PC-9 (cell line): ENCODE measurements around the gene FEM1B. TPM values are rescaled to one million over a fixed set of nuclear protein-coding genes. Genes with fewer than 3 reads are reported as not detected.

Experiments
- BruUV-seq: library from RNA; stranded (reverse); fragments of 400-500 nt; replicated peaks from 2 replicates; lab custom pipeline; 2021; lab: Mats Ljungman, UMichigan
- CTCF ChIA-PET: fragments of 300-600 bp; sonication (Branson Sonifier 250); formaldehyde crosslinking; loops from one replicate; lab custom pipeline; 2022; ENCODE audit warnings: antibody characterized with exemption; lab: Charles Lee
- POLR2A ChIA-PET: fragments of 300-600 bp; sonication (Branson Sonifier 250); formaldehyde crosslinking; loops from one replicate; lab custom pipeline; 2022; ENCODE audit warnings: antibody characterized with exemption; ENCODE audit not compliant: unreplicated experiment; lab: Charles Lee
- DNase-seq, 2 experiments: peaks; one replicate each; pipeline versions ENCODE4 v3.0.0 to v3.0.0-alpha.2; 2015 to 2022; ENCODE audit warnings: mixed read lengths in 1 of 2
- H2AFZ ChIP-seq: fragments of 200-600 bp; sonication (generic); 2 replicates; pipeline ENCODE4 v1.8.1; 2017; ENCODE audit warnings: antibody characterized with exemption
- H3F3A ChIP-seq: fragments of 200-600 bp; sonication (generic); 2 replicates; pipeline ENCODE4 v1.8.1; 2017; ENCODE audit warnings: antibody characterized with exemption, mild to moderate bottlenecking, low read depth; ENCODE audit not compliant: insufficient read depth
- H3K27ac ChIP-seq: fragments of 200-600 bp; sonication (generic); 2 replicates; pipeline ENCODE4 v1.6.1; 2016; ENCODE audit warnings: mixed run types
- H3K27me3 ChIP-seq: fragments of 200-600 bp; sonication (generic); 2 replicates; pipeline ENCODE4 v1.6.1; 2016; ENCODE audit warnings: low read depth, mixed run types; ENCODE audit not compliant: insufficient read depth
- H3K36me3 ChIP-seq: fragments of 200-600 bp; sonication (generic); 2 replicates; pipeline ENCODE4 v1.6.1; 2016; ENCODE audit warnings: low read depth, mixed run types
- H3K4me1 ChIP-seq: fragments of 200-600 bp; sonication (generic); replicated peaks from 2 replicates; pipeline ENCODE4 v1.6.1; 2016; ENCODE audit warnings: mixed run types; ENCODE audit not compliant: insufficient read depth
- H3K4me2 ChIP-seq: fragments of 200-600 bp; sonication (generic); 2 replicates; pipeline ENCODE4 v1.6.1; 2017; ENCODE audit warnings: mixed run types
- H3K4me3 ChIP-seq: fragments of 200-600 bp; sonication (generic); 2 replicates; pipeline ENCODE4 v1.6.1; 2016; ENCODE audit warnings: mixed run types
- H3K79me2 ChIP-seq: fragments of 200-600 bp; sonication (generic); 2 replicates; pipeline ENCODE4 v1.6.1; 2017; ENCODE audit warnings: low read depth, mixed run types
- H3K9me2 ChIP-seq: fragments of 200-600 bp; sonication (generic); 2 replicates; pipeline ENCODE4 v1.8.1; 2017; ENCODE audit warnings: mild to moderate bottlenecking; ENCODE audit not compliant: insufficient read depth
- H3K9me3 ChIP-seq: fragments of 200-600 bp; sonication (generic); 2 replicates; pipeline ENCODE4 v1.8.1; 2016; ENCODE audit warnings: low read depth; ENCODE audit not compliant: insufficient read depth
- H4K20me1 ChIP-seq: fragments of 200-600 bp; sonication (generic); 2 replicates; pipeline ENCODE4 v1.8.1; 2017; ENCODE audit not compliant: insufficient read depth
- EZH2 ChIP-seq: fragments of 200-600 bp; sonication (generic); IDR thresholded peaks from 2 replicates; pipeline ENCODE4 v1.8.0; 2017; ENCODE audit warnings: antibody characterized with exemption, low read depth
- intact Hi-C: fragments of 100-400 bp; cut with micrococcal nuclease; formaldehyde crosslinking; loops from one replicate; pipeline ENCODE4 v1.10.0; 2022; ENCODE audit not compliant: unreplicated experiment
- total RNA-seq: library from RNA; stranded (reverse); gene quantifications from 2 replicates; pipeline ENCODE4 v1.2.3, GENCODE V29; 2021
- TF ChIP-seq, protein P1 (sequence below): fragments of 200-600 bp; sonication (generic); conservative IDR thresholded peaks from 2 replicates; pipeline ENCODE4 v1.6.1; 2017; ENCODE audit warnings: mixed run types, antibody characterized with exemption, mild to moderate bottlenecking, moderate library complexity

Gene FEM1B
- total RNA-seq, 1 experiment from 2014 or later = 31.6 TPM

DNA sequence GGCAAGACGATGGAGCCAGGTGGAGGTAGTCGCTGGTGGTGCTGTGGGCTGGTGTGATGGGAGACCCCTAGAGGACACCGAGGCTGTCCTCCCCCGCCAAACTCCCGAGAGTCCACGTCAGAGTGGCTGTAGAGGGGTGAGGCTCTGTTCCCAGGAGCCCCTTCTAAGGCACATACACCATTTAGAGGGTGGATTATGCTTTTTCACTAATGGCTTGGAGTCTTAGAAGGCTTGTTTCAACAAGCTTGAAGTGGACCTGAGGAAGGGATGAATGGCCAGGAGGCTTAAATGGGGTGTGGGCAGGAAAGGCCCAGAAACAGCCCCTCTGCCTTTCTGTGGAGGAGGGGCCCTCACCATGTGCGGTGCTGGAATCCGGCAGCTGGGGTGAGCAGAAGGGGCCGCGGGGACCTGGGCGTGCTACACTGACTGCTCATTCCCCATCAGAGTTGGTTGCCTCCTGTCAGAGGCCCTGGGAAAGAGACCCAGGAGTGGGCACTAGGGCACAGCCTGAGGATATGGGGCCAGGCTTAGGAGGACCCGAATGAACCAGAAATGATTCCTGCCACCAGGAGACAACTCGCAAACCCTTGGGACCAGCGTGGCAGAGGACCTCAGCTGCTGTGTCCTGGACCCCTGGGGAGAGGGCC, 66.2 kb downstream of the FEM1B start:
- H3K27ac ChIP-seq = no peak overlapping the region
- ChIA-PET POLR2A (no interaction called here), CTCF (interaction anchor here (0.5 to 0.6 kb wide), 4 partner anchors 30 to 1119 kb away, joined by 3 to 5 read pairs (median 4); no protein-coding TSS in a partner anchor)
- H3K79me2 ChIP-seq = no peaks in the 10 kb centered on the region
- TF ChIP-seq EZH2 = no peak
- TF ChIP-seq, protein P1, sequence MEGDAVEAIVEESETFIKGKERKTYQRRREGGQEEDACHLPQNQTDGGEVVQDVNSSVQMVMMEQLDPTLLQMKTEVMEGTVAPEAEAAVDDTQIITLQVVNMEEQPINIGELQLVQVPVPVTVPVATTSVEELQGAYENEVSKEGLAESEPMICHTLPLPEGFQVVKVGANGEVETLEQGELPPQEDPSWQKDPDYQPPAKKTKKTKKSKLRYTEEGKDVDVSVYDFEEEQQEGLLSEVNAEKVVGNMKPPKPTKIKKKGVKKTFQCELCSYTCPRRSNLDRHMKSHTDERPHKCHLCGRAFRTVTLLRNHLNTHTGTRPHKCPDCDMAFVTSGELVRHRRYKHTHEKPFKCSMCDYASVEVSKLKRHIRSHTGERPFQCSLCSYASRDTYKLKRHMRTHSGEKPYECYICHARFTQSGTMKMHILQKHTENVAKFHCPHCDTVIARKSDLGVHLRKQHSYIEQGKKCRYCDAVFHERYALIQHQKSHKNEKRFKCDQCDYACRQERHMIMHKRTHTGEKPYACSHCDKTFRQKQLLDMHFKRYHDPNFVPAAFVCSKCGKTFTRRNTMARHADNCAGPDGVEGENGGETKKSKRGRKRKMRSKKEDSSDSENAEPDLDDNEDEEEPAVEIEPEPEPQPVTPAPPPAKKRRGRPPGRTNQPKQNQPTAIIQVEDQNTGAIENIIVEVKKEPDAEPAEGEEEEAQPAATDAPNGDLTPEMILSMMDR = no peak
- intact Hi-C loops = no loop called here
- no peaks in the 10 kb centered on the region for H3K9me3 ChIP-seq
- BruUV-seq = no TSS peak
- H2AFZ ChIP-seq = no peak overlapping the region
- no peak overlapping the region for H3K4me3 ChIP-seq
- no peak for DNase-seq
- no peak overlapping the region for H3K4me2 ChIP-seq
- no peaks in the 10 kb centered on the region for H3K9me2 ChIP-seq
- H3K27me3 ChIP-seq = no peaks in the 10 kb centered on the region
- H3K36me3 ChIP-seq = no peaks in the 10 kb centered on the region
- H4K20me1 ChIP-seq = no peaks in the 10 kb centered on the region
- H3K4me1 ChIP-seq = no peaks in the 10 kb centered on the region; the same call in 1 of the 2 replicates
- peaks cover 4% of the 10 kb centered on the region; the same call in 1 of the 2 replicates for H3F3A ChIP-seq

DNA sequence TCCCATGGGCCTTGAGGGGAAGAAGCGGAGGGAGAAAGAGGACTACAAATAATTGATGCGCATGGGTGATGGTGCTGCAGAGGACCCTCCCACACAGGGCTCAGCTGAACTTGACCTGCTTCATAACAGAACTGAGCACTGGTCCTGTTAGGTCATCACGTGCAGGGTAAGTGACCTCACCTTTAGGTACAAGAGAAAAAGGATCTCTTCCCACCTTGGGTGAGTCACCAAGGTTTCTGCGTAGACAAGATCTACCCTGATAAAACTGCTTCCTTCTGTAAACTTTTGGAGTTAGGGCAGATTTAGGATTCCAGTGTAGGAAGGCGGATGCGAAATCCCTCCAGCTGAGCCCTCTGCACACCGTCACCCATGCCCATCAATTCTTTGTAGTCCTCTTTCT, 67.1 kb downstream of the FEM1B start:
- peak; percentile 32 to 59 for DNase-seq
- Histone ChIP-seq H3K27ac (no peak overlapping the region), H3K4me1 (no peaks in the 10 kb centered on the region; the same call in 1 of the 2 replicates), H3K4me3 (no peak overlapping the region), H4K20me1 (no peaks in the 10 kb centered on the region), H3F3A (peaks cover 4% of the 10 kb centered on the region; the same call in 1 of the 2 replicates), H3K9me2 (no peaks in the 10 kb centered on the region), H3K4me2 (no peak overlapping the region), H3K9me3 (no peaks in the 10 kb centered on the region), H3K36me3 (no peaks in the 10 kb centered on the region), H2AFZ (no peak overlapping the region), H3K27me3 (no peaks in the 10 kb centered on the region), H3K79me2 (no peaks in the 10 kb centered on the region)
- ChIA-PET POLR2A (no interaction called here), CTCF (interaction anchor here (0.6 kb wide), 3 partner anchors 73 to 1118 kb away, joined by 3 to 4 read pairs (median 3); no protein-coding TSS in a partner anchor)
- BruUV-seq = no TSS peak
- TF ChIP-seq, protein P1 = no peak
- TF ChIP-seq EZH2 = no peak
- intact Hi-C loops = no loop called here

Other genes starting within 250 kb of the FEM1B start
- gene PIAS1, start 223.4 kb upstream of the FEM1B start, total RNA-seq = 42.2 and 42.5 TPM in 2 replicates
- 10.9 and 12.6 TPM in 2 replicates for gene CALML4, start 72.4 kb upstream of the FEM1B start, total RNA-seq
- 38.5 and 48.7 TPM in 2 replicates for gene CLN6, start 48.0 kb upstream of the FEM1B start, total RNA-seq
- gene ITGA11, start 154.4 kb downstream of the FEM1B start, total RNA-seq = 0.18 and 0.70 TPM in 2 replicates